A673 (cell line): ENCODE data around the gene CALCOCO2. TPM values are rescaled to one million over a fixed set of nuclear protein-coding genes. Genes with fewer than 3 reads are reported as not detected.

Experiments
- BruUV-seq: library from RNA; stranded (reverse); fragments of 400-500 nt; replicated peaks from 2 replicates; lab custom pipeline; 2021; lab: Mats Ljungman, UMichigan
- CTCF ChIA-PET: fragments of 300-600 bp; sonication (Branson Sonifier 250); formaldehyde crosslinking; loops from one replicate; lab custom pipeline; 2022; ENCODE audit warnings: antibody characterized with exemption; lab: Charles Lee
- POLR2A ChIA-PET: fragments of 300-600 bp; sonication (Branson Sonifier 250); formaldehyde crosslinking; loops from one replicate; lab custom pipeline; 2022; ENCODE audit warnings: antibody characterized with exemption; ENCODE audit not compliant: low non-redundant PET; lab: Charles Lee
- DNase-seq: peaks from one replicate; pipeline ENCODE4 v3.0.0-alpha.2; 2015; ENCODE audit warnings: low spot score
- H3K27ac ChIP-seq: fragments of 200-600 bp; sonication (generic); 2 replicates; pipeline ENCODE4 v1.5.1; 2016; ENCODE audit warnings: mixed run types, low read depth, mild to moderate bottlenecking, mixed read lengths, antibody characterized with exemption, low read length; ENCODE audit not compliant: poor library complexity, severe bottlenecking
- H3K27me3 ChIP-seq: fragments of 200-600 bp; sonication (generic); replicated peaks from 2 replicates; pipeline ENCODE4 v1.6.1; 2017; ENCODE audit warnings: mixed run types, low read depth, mild to moderate bottlenecking, mixed read lengths, antibody characterized with exemption, low read length; ENCODE audit not compliant: insufficient read depth, poor library complexity
- H3K36me3 ChIP-seq: fragments of 200-600 bp; sonication (generic); 2 replicates; pipeline ENCODE4 v1.6.1; 2016; ENCODE audit warnings: mixed run types, mild to moderate bottlenecking, mixed read lengths, antibody characterized with exemption, low read length; ENCODE audit not compliant: insufficient read depth, poor library complexity, severe bottlenecking
- H3K4me1 ChIP-seq: fragments of 200-600 bp; sonication (generic); 2 replicates; pipeline ENCODE4 v1.6.1; 2017; ENCODE audit warnings: mixed run types, mild to moderate bottlenecking, mixed read lengths, antibody characterized with exemption, low read length; ENCODE audit not compliant: insufficient read depth, poor library complexity, severe bottlenecking
- H3K4me3 ChIP-seq: fragments of 200-600 bp; sonication (generic); 2 replicates; pipeline ENCODE4 v1.5.1; 2016; ENCODE audit warnings: low read depth, mixed run types, mild to moderate bottlenecking, mixed read lengths, low read length; ENCODE audit not compliant: poor library complexity, severe bottlenecking
- H3K9me3 ChIP-seq: fragments of 200-600 bp; sonication (generic); 2 replicates; pipeline ENCODE4 v1.6.1; 2016; ENCODE audit warnings: mixed run types, low read depth, mild to moderate bottlenecking, mixed read lengths, antibody characterized with exemption, low read length; ENCODE audit not compliant: poor library complexity, severe bottlenecking
- EZH2 ChIP-seq: fragments of 200-600 bp; sonication (generic); IDR thresholded peaks from 2 replicates; pipeline ENCODE4 v1.6.1; 2017; ENCODE audit warnings: borderline replicate concordance, low read depth, mild to moderate bottlenecking, mixed read lengths, antibody characterized with exemption, low read length; ENCODE audit not compliant: poor library complexity, severe bottlenecking
- intact Hi-C: fragments of 100-400 bp; cut with micrococcal nuclease; formaldehyde crosslinking; loops from one replicate; pipeline ENCODE4 v1.10.0; 2022; ENCODE audit not compliant: unreplicated experiment
- total RNA-seq: library from RNA; stranded (reverse); gene quantifications from 2 replicates; pipeline ENCODE4 v1.2.3, GENCODE V29; 2021
- TF ChIP-seq, protein P1 (sequence below): fragments of 300-800, 200-600 bp; sonication (generic); conservative IDR thresholded peaks from 2 replicates; pipeline ENCODE4 v1.5.1; 2017; ENCODE audit warnings: low read depth, mild to moderate bottlenecking, antibody characterized with exemption, low read length, moderate library complexity, mixed read lengths

CALCOCO2 gene
- total RNA-seq, 1 experiment from 2014 or later = 88.4 TPM

DNA sequence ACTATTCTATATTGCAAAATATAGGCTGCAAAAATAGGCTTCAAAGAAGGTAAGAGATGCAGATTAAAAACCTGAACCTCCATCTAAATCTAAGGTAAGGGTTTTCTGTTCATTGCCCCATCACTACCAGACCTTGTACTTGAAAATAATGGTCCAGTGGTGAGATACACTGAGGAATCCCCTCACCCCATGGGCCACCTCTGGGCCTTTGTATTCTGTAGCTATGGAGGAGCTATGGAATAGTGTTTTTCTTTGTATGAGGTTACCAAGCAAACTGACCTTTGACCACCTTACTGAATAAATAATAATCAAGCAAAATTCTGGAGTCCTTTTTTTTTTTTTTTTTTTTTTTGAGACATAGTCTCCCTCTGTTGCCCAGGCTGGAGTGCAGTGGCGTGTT is 72.6 kb downstream of the CALCOCO2 start:
- Histone ChIP-seq H3K27me3 (no peaks in the 10 kb centered on the region), H3K9me3 (no peaks in the 10 kb centered on the region), H3K4me3 (no peak overlapping the region), H3K4me1 (no peaks in the 10 kb centered on the region), H3K27ac (no peak overlapping the region), H3K36me3 (no peaks in the 10 kb centered on the region)
- POLR2A ChIA-PET = interaction anchor here (0.6 kb wide), 1 partner anchor 34 kb away, joined by 15 read pairs; no protein-coding TSS in a partner anchor
- CTCF ChIA-PET = no interaction called here
- intact Hi-C loops = loop anchor here (10.0 kb wide), 1 partner anchor 291 kb away; no protein-coding TSS in a partner anchor
- no peak for TF ChIP-seq EZH2
- TF ChIP-seq, protein P1, sequence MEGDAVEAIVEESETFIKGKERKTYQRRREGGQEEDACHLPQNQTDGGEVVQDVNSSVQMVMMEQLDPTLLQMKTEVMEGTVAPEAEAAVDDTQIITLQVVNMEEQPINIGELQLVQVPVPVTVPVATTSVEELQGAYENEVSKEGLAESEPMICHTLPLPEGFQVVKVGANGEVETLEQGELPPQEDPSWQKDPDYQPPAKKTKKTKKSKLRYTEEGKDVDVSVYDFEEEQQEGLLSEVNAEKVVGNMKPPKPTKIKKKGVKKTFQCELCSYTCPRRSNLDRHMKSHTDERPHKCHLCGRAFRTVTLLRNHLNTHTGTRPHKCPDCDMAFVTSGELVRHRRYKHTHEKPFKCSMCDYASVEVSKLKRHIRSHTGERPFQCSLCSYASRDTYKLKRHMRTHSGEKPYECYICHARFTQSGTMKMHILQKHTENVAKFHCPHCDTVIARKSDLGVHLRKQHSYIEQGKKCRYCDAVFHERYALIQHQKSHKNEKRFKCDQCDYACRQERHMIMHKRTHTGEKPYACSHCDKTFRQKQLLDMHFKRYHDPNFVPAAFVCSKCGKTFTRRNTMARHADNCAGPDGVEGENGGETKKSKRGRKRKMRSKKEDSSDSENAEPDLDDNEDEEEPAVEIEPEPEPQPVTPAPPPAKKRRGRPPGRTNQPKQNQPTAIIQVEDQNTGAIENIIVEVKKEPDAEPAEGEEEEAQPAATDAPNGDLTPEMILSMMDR = no peak
- BruUV-seq = no TSS peak
- DNase-seq = no peak

DNA sequence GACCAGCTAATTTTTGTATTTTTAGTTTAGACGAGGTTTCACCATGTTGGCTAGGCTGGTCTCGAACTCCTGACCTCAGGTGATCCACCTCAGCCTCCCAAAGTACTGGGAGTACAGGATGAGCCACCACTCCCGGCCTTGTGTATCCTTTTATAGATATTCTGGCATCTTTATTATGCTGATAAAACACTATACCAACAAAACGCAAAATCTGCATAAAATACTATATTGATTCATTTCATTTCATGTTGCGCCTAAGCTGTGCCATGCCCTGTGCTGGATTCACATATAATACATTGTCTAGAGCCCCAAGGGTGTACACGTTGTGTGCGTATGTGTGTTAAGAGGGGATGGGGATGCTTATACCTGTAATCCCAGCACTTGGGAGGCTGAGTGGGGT is 73.6 kb downstream of the CALCOCO2 start:
- intact Hi-C loops = loop anchor here (10.0 kb wide), 1 partner anchor 290 kb away; no protein-coding TSS in a partner anchor
- DNase-seq = no peak
- Histone ChIP-seq H3K27me3 (no peaks in the 10 kb centered on the region), H3K4me3 (no peak overlapping the region), H3K27ac (no peak overlapping the region), H3K9me3 (no peaks in the 10 kb centered on the region), H3K36me3 (no peaks in the 10 kb centered on the region), H3K4me1 (no peaks in the 10 kb centered on the region)
- CTCF ChIA-PET = interaction anchor here (0.6 kb wide), 1 partner anchor 35 kb away, joined by 3 read pairs; no protein-coding TSS in a partner anchor
- POLR2A ChIA-PET = interaction anchor here (0.7 kb wide), 1 partner anchor 12 kb away, joined by 8 read pairs; the partner anchor contains the start of gene ATP5MC1
- no TSS peak for BruUV-seq
- no peak for TF ChIP-seq EZH2
- TF ChIP-seq, protein P1 = no peak

DNA sequence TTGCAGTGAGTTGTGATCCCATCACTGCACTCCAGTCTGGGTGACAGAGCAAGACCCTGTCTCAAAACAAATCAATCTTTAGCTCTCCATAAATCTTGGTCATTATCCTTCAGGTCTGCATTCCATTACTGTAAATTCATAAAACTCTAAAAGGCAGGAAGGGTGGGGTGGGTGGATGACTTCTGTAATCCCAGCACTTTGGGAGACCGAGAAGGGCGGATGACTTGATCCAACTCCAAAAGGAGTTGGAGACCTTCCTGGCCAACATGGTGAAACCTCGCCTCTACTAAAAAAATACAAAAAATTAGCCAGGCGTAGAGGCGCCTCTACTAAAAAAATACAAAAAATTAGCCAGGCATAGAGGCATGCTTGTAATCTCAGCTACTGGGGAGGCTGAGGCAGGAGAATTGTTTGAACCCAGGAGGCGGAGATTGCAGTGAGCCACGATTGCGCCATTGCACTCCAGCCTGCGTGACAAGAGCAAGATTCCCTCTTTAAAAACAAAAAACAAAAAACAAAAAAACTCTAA is 75.2 kb downstream of the CALCOCO2 start:
- Histone ChIP-seq H3K4me1 (peaks cover 14% of the 10 kb centered on the region), H3K36me3 (peaks cover 14% of the 10 kb centered on the region), H3K27me3 (no peaks in the 10 kb centered on the region), H3K27ac (no peak overlapping the region), H3K9me3 (no peaks in the 10 kb centered on the region), H3K4me3 (no peak overlapping the region)
- no peak for DNase-seq
- no TSS peak for BruUV-seq
- ChIA-PET CTCF (no interaction called here), POLR2A (no interaction called here)
- intact Hi-C loops = loop anchor here (10.0 kb wide), 1 partner anchor 289 kb away; no protein-coding TSS in a partner anchor
- TF ChIP-seq, protein P1 = no peak
- no peak for TF ChIP-seq EZH2
